ENCODE results near the gene UBE2D2. TPM values are rescaled to one million over a fixed set of nuclear protein-coding genes. Genes with fewer than 3 reads are reported as not detected.
A peak's percentile ranks its signal among the peaks of the same experiment; 100 is the strongest.

The UBE2D2 gene
- total RNA-seq, 1 experiment from 2014 or later = 193 TPM

DNA sequence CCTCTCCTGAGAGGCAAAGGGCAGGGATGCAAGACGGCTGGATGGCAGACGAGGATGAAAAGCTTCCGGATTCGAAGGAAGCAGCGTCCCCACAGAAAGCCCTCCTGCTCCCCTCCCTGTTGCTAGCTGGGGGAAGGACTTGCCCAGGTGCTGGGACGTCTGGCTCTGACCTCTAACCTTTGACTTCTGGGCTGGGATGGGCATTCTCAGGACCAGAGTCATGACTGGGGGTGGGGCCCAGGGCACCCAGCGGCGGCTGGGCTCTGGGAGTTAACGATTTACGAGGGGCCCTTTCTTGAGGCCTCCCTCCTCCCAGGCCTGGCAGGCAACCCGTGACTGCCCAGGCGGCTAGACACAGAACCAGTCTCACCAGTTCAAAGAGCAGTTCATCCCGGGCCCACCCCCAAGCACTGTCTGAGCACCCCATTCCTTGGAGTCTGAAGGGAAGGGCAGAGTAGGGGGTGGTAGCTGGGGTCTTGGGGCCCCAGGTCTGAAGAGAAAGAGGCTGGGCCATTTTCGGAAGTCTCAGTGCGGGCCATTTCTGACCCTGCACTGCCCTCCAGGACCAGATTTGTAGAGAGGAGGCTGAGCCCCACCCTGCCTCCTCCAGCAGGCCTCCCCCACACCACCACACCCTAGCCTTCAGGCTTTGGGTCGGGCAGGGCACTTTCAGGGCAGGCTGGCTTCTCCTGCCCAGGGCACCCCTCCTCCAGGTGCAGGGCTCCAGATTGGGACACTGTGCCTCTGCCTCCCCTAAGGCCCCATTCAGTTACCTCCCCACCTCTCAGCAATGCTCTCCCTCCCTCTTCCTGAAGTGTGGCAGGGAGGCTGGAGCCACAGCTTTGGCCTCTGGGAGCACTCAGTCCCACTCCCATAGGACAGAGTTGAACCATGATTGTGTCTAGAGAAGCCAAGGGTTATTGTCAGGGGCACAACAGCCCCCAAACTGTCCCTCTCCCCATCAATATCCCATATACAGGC lies 82.0 kb downstream of the UBE2D2 start:
- peak; percentile 96 for DNase-seq
- H3K9me3 Mint-ChIP-seq (ENCODE audit: unreplicated experiment) = no peaks in the 10 kb centered on the region
- TSS peak; percentile 66 for BruUV-seq (replicated peaks)
- Histone ChIP-seq H3K4me3 (ENCODE audit: low read depth, low read length) (peak overlapping the region; percentile 3; the same call in 1 of the 2 replicates), H3K36me3 (ENCODE audit: control insufficient read depth, insufficient read depth, low read length) (no peaks in the 10 kb centered on the region), H3K9me3 (no peaks in the 10 kb centered on the region), H3K27me3 (replicated peaks; ENCODE audit: control insufficient read depth, insufficient read depth, low read length) (no peaks in the 10 kb centered on the region), H3K4me1 (peaks cover 83% of the 10 kb centered on the region)
- H3K27me3 Mint-ChIP-seq (ENCODE audit: insufficient read depth, unreplicated experiment) = no peaks in the 10 kb centered on the region
- ChIA-PET POLR2A (no interaction called here), CTCF (interaction anchor here (0.6 to 1.6 kb wide), 5 partner anchors 9 to 1548 kb away, joined by 4 to 8 read pairs (median 7); no protein-coding TSS in a partner anchor)
- H3K36me3 Mint-ChIP-seq (ENCODE audit: insufficient read depth, unreplicated experiment) = peaks cover 43% of the 10 kb centered on the region
- peak overlapping the region; percentile 96 for H3K27ac Mint-ChIP-seq (ENCODE audit: unreplicated experiment)
- H3K4me3 Mint-ChIP-seq (ENCODE audit: unreplicated experiment) = peak overlapping the region; percentile 67
- intact Hi-C loops (cut with micrococcal nuclease; ENCODE audit: unreplicated experiment) = loop anchor here (2.0 to 10.0 kb wide), 2 partner anchors 58 to 462 kb away; no protein-coding TSS in a partner anchor
- H3K4me1 Mint-ChIP-seq (ENCODE audit: low read depth, unreplicated experiment) = peaks cover 71% of the 10 kb centered on the region
- TF ChIP-seq, protein P1, sequence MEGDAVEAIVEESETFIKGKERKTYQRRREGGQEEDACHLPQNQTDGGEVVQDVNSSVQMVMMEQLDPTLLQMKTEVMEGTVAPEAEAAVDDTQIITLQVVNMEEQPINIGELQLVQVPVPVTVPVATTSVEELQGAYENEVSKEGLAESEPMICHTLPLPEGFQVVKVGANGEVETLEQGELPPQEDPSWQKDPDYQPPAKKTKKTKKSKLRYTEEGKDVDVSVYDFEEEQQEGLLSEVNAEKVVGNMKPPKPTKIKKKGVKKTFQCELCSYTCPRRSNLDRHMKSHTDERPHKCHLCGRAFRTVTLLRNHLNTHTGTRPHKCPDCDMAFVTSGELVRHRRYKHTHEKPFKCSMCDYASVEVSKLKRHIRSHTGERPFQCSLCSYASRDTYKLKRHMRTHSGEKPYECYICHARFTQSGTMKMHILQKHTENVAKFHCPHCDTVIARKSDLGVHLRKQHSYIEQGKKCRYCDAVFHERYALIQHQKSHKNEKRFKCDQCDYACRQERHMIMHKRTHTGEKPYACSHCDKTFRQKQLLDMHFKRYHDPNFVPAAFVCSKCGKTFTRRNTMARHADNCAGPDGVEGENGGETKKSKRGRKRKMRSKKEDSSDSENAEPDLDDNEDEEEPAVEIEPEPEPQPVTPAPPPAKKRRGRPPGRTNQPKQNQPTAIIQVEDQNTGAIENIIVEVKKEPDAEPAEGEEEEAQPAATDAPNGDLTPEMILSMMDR (IDR thresholded peaks at IDR 0.05; ENCODE audit: insufficient read depth in 1 of 2, low read depth in 1 of 2, low read length in 1 of 2, severe bottlenecking in 1 of 2, unreplicated experiment in 1 of 2) = no peak

DNA sequence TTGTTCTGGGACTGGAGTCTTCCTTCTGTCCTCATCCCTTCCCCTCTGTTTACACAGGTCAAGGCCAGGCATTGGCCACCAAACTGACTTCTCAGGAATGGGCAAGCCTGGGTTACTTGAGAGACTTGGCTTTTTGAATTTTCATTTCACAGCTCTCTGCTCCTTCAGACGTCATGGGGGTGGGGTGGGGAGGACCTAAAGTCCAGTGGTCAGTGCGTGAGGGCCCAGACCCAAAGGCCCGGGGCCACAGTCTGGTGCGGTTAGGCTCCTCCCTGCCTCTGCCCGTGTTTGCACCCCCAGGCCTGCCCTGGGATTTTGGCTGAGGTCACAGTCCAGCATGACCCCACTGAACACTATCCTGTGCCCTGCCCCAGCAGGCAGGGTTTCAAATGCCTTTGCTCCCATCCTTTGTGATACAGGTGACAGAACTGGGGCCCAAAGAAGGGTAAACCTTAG lies 82.9 kb downstream of the UBE2D2 start:
- Histone ChIP-seq H3K4me1 (peaks cover 80% of the 10 kb centered on the region), H3K4me3 (ENCODE audit: low read depth, low read length) (no peak overlapping the region), H3K9me3 (no peaks in the 10 kb centered on the region), H3K27me3 (replicated peaks; ENCODE audit: control insufficient read depth, insufficient read depth, low read length) (no peaks in the 10 kb centered on the region), H3K36me3 (ENCODE audit: control insufficient read depth, insufficient read depth, low read length) (no peaks in the 10 kb centered on the region)
- Mint-ChIP-seq H3K4me3 (ENCODE audit: unreplicated experiment) (peak overlapping the region; percentile 67), H3K27me3 (ENCODE audit: insufficient read depth, unreplicated experiment) (no peaks in the 10 kb centered on the region), H3K9me3 (ENCODE audit: unreplicated experiment) (no peaks in the 10 kb centered on the region), H3K4me1 (ENCODE audit: low read depth, unreplicated experiment) (peaks cover 64% of the 10 kb centered on the region), H3K27ac (ENCODE audit: unreplicated experiment) (peak overlapping the region; percentile 96), H3K36me3 (ENCODE audit: insufficient read depth, unreplicated experiment) (peaks cover 46% of the 10 kb centered on the region)
- ChIA-PET CTCF (interaction anchor here (1.0 kb wide), 1 partner anchor 67 kb away, joined by 4 read pairs; no protein-coding TSS in a partner anchor), POLR2A (no interaction called here)
- intact Hi-C loops (cut with micrococcal nuclease; ENCODE audit: unreplicated experiment) = loop anchor here (10.0 kb wide), 1 partner anchor 461 kb away; no protein-coding TSS in a partner anchor
- TF ChIP-seq, protein P1 (IDR thresholded peaks at IDR 0.05; ENCODE audit: insufficient read depth in 1 of 2, low read depth in 1 of 2, low read length in 1 of 2, severe bottlenecking in 1 of 2, unreplicated experiment in 1 of 2) = no peak
- DNase-seq = peak in 1 of 2 experiments; percentile 38
- no TSS peak for BruUV-seq (replicated peaks)

DNA sequence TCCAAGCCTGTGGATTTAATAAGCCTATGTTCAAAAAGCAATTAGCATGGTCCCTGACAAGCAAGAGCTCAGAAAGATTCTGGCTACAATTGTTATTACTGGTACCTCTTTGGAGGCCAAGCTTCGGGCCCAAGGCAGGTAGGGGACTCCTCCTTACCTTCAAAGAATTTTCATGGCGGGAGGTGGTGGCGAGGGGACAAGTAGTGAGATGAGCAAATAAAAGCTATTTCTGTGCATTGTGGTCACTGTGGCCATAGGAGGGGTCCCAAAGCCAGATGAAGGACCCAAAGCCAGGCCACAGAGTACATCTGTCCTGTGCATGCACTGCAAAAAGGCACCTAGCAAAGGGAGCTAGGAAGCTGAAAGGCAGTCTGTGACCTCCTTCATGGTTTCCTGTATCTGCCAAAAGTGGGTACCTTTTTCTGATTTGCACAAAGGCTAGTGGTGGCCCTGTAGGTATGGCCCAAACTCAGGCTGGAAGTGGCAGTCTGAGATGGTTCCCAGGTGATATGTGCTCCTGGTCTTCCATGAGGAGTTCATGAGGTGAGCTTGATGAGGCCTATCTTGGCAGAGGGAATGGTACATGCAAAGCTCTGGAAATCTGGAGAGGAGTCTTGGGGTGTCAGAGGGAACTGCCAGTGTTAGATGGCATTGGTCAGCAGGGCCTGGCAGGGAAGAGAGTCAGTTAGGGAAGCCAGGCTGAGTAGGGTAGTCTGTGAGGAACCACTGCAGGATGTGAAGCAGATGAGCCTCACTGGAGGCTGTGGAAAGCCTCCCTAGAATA lies 83.7 kb downstream of the UBE2D2 start:
- Histone ChIP-seq H3K9me3 (no peaks in the 10 kb centered on the region), H3K4me3 (ENCODE audit: low read depth, low read length) (no peak overlapping the region), H3K36me3 (ENCODE audit: control insufficient read depth, insufficient read depth, low read length) (no peaks in the 10 kb centered on the region), H3K27me3 (replicated peaks; ENCODE audit: control insufficient read depth, insufficient read depth, low read length) (no peaks in the 10 kb centered on the region), H3K4me1 (peaks cover 73% of the 10 kb centered on the region)
- TF ChIP-seq, protein P1 (IDR thresholded peaks at IDR 0.05; ENCODE audit: insufficient read depth in 1 of 2, low read depth in 1 of 2, low read length in 1 of 2, severe bottlenecking in 1 of 2, unreplicated experiment in 1 of 2) = no peak
- Mint-ChIP-seq H3K9me3 (ENCODE audit: unreplicated experiment) (no peaks in the 10 kb centered on the region), H3K36me3 (ENCODE audit: insufficient read depth, unreplicated experiment) (peaks cover 43% of the 10 kb centered on the region), H3K27me3 (ENCODE audit: insufficient read depth, unreplicated experiment) (no peaks in the 10 kb centered on the region), H3K4me1 (ENCODE audit: low read depth, unreplicated experiment) (peaks cover 59% of the 10 kb centered on the region), H3K4me3 (ENCODE audit: unreplicated experiment) (peak overlapping the region; percentile 67), H3K27ac (ENCODE audit: unreplicated experiment) (peak overlapping the region; percentile 96)
- BruUV-seq (replicated peaks) = no TSS peak
- intact Hi-C loops (cut with micrococcal nuclease; ENCODE audit: unreplicated experiment) = loop anchor here (10.0 kb wide), 1 partner anchor 460 kb away; no protein-coding TSS in a partner anchor
- peak in 1 of 2 experiments; percentile 19 for DNase-seq
- POLR2A ChIA-PET = no interaction called here
- CTCF ChIA-PET = no interaction called here
